Activated CD8-positive, alpha-beta T cell treated with anti-CD3 and anti-CD28 coated beads for 36 hours (primary cell): ENCODE results near the gene RBMS3. TPM values are rescaled to one million over a fixed set of nuclear protein-coding genes. Genes with fewer than 3 reads are reported as not detected.
"Not testable (repeated sequence)": the region's sequence is repeated elsewhere in the genome, so short reads cannot be mapped to it uniquely, and the experiment has no call there.

Experiments
- ATAC-seq: fragments of 200-7000 bp; cut with Tn5 transposase; one replicate; pipeline ENCODE4 v1.10.0; 2021; ENCODE audit warnings: mild to moderate bottlenecking, moderate library complexity
- CTCF ChIA-PET: fragments of 350-600 bp; sonication (Branson Sonifier 250); formaldehyde crosslinking; loops from one replicate; lab custom pipeline; 2021; ENCODE audit warnings: antibody characterized with exemption; lab: Charles Lee
- POLR2A ChIA-PET: fragments of 350-600 bp; sonication (Branson Sonifier 250); formaldehyde crosslinking; loops from one replicate; lab custom pipeline; 2021; ENCODE audit warnings: antibody characterized with exemption; lab: Charles Lee
- DNase-seq: peaks from one replicate; pipeline ENCODE4 v3.0.0-alpha.2; 2020
- H3K27ac Mint-ChIP-seq: one replicate; pipeline ENCODE4 v1.8.0; 2021; ENCODE audit warnings: mild to moderate bottlenecking, mixed read lengths
- H3K27me3 Mint-ChIP-seq: one replicate; pipeline ENCODE4 v1.8.0; 2021; ENCODE audit warnings: mixed read lengths
- H3K36me3 Mint-ChIP-seq: one replicate; pipeline ENCODE4 v1.8.0; 2021; ENCODE audit warnings: low read depth, mixed read lengths
- H3K4me1 Mint-ChIP-seq: one replicate; pipeline ENCODE4 v1.8.0; 2021; ENCODE audit warnings: low read depth, mixed read lengths
- H3K4me3 Mint-ChIP-seq: one replicate; pipeline ENCODE4 v1.8.0; 2021; ENCODE audit warnings: mild to moderate bottlenecking, moderate library complexity, mixed read lengths
- H3K9me3 Mint-ChIP-seq: one replicate; pipeline ENCODE4 v1.8.0; 2021; ENCODE audit warnings: mixed read lengths
- intact Hi-C: fragments of 100-400 bp; cut with micrococcal nuclease; formaldehyde crosslinking; loops from one replicate; pipeline ENCODE4 v1.10.0; 2022
- total RNA-seq, 2 experiments: library from RNA; stranded (reverse); gene quantifications; one replicate each; pipeline ENCODE4 v1.2.3, GENCODE V29; 2021
- TF ChIP-seq, protein P1 (sequence below): fragments of 200-600 bp; IDR thresholded peaks from one replicate; pipeline ENCODE4 v1.8.0; 2022; ENCODE audit warnings: antibody characterized with exemption, mild to moderate bottlenecking

RBMS3 gene
- total RNA-seq, 2 experiments from 2014 or later, result 2.3 to 2.8 TPM

DNA sequence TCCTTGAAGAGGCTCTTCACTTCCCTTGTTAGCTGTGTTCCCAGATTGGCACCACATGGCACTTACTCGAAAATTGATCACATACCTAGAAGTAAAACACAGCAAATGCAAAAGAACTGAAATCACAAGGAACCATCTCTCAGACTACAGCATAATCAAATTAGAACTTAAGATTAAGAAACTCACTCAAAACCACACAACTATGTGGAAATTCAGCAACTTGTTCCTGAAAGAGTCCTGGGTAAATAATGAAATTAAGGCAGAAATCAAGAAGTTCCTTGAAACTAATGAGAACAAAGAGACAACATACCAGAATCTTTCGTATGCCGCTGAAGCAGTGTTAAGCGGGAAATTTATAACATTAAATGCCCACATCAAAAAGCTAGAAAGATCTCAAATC lies 759.3 kb downstream of the RBMS3 start:
- Mint-ChIP-seq H3K9me3 (no peaks in the 10 kb centered on the region), H3K27me3 (peaks cover 28% of the 10 kb centered on the region), H3K36me3 (no peaks in the 10 kb centered on the region), H3K4me3 (no peak overlapping the region), H3K27ac (no peak overlapping the region), H3K4me1 (no peaks in the 10 kb centered on the region)
- TF ChIP-seq, protein P1, sequence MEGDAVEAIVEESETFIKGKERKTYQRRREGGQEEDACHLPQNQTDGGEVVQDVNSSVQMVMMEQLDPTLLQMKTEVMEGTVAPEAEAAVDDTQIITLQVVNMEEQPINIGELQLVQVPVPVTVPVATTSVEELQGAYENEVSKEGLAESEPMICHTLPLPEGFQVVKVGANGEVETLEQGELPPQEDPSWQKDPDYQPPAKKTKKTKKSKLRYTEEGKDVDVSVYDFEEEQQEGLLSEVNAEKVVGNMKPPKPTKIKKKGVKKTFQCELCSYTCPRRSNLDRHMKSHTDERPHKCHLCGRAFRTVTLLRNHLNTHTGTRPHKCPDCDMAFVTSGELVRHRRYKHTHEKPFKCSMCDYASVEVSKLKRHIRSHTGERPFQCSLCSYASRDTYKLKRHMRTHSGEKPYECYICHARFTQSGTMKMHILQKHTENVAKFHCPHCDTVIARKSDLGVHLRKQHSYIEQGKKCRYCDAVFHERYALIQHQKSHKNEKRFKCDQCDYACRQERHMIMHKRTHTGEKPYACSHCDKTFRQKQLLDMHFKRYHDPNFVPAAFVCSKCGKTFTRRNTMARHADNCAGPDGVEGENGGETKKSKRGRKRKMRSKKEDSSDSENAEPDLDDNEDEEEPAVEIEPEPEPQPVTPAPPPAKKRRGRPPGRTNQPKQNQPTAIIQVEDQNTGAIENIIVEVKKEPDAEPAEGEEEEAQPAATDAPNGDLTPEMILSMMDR, result no peak
- DNase-seq (no peak), ATAC-seq (no peak)
- ChIA-PET POLR2A (no interaction called here), CTCF (interaction anchor here (0.8 to 5.8 kb wide), 3 partner anchors 30 to 653 kb away, joined by 3 to 84 read pairs (median 8); no protein-coding TSS in a partner anchor)
- intact Hi-C loops, result no loop called here

DNA sequence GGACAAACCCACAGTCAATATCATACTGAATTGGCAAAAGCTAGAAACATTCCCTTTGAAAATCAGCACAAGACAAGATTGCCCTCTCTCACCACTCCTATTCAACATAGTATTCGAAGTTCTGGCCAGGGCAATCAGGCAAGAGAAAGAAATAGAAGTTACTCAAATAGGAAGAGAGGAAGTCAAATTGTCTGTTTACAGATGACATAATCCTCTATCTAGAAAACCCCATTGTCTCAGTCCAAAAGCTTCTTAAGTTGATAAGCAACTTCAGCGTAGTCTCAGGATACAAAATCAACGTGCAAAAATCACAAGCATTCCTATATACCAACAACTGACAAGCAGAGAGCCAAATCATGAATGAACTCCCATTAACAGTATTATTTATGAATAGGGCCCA lies 760.6 kb downstream of the RBMS3 start:
- H3K27me3 Mint-ChIP-seq, result peaks cover 28% of the 10 kb centered on the region
- POLR2A ChIA-PET, ATAC-seq, H3K9me3 Mint-ChIP-seq, H3K27ac Mint-ChIP-seq, intact Hi-C loops, H3K36me3 Mint-ChIP-seq, DNase-seq, H3K4me1 Mint-ChIP-seq, H3K4me3 Mint-ChIP-seq: not testable (repeated sequence)
- CTCF ChIA-PET, result interaction anchor here (1.4 to 5.8 kb wide), 11 partner anchors 9 to 717 kb away, joined by 3 to 84 read pairs (median 12); no protein-coding TSS in a partner anchor

DNA sequence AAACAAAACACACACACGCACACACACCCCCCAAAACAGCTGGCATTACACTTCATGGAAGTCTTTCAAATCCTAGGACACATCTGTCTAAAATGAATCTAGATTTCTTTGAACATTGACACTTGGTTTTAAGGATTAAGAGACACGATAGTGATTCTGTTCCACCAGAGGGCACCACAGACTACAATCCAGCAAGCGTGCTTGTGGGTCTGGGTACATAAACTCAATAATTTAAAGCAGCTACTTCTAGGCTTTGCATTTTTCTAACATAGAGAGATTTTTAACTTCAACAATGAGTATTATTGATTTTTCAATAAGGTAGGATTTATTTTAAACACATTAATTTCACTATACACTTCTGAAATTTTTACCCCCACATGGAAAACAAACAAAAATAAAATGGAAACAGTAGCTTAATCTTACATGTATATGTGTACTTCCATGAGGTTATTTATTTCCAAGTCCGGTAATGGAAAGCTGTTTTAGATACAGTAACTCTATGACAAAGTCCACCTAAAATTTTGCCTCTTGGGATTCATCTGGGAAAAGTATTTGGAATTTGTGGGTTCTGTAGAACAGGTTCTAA lies 761.5 kb downstream of the RBMS3 start:
- TF ChIP-seq, protein P1, result peak; percentile 66
- H3K4me3 Mint-ChIP-seq, result no peak overlapping the region
- H3K27me3 Mint-ChIP-seq, result peaks cover 28% of the 10 kb centered on the region
- no peaks in the 10 kb centered on the region for H3K4me1 Mint-ChIP-seq
- intact Hi-C loops, result loop anchor here (2.0 kb wide), 2 partner anchors 156 to 706 kb away; no protein-coding TSS in a partner anchor
- no peak overlapping the region for H3K27ac Mint-ChIP-seq
- ChIA-PET POLR2A (no interaction called here), CTCF (interaction anchor here (0.6 to 5.8 kb wide), 39 partner anchors 9 to 1165 kb away, joined by 3 to 84 read pairs (median 5); no protein-coding TSS in a partner anchor)
- no peaks in the 10 kb centered on the region for H3K36me3 Mint-ChIP-seq
- H3K9me3 Mint-ChIP-seq, result no peaks in the 10 kb centered on the region
- ATAC-seq (no peak), DNase-seq (peak; percentile 78)

DNA sequence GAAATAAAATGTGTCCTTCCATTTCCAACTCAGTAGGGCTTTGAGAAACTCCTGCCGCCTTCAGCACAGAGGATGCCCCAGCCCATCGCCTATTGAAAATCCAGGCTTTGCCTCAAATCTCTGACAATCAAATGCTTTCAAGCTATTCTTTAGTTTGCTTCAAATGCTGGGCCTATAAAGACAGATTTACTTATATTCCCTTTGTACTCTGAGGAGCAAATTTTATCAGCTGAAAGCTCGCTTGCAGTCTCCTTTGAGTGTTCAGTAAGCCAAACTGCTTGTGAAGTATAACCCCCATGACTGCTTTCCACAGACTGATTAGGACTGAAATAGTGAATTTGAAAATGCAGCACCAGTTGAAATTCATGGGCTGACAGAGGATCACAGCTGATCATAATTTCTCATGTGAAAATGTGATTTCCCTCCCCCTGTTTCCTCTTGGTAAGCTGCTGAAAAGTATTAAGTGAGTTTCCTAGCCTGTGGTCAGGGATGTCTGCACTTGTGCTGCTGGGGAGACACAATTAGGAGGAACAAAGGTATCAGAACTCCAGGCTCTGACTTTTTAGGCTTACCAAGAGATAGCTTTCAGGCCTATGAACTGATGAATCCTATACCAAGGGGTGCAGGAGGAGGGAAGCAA lies 762.2 kb downstream of the RBMS3 start:
- POLR2A ChIA-PET, result no interaction called here
- intact Hi-C loops, result loop anchor here (2.0 kb wide), 2 partner anchors 156 to 706 kb away; no protein-coding TSS in a partner anchor

DNA sequence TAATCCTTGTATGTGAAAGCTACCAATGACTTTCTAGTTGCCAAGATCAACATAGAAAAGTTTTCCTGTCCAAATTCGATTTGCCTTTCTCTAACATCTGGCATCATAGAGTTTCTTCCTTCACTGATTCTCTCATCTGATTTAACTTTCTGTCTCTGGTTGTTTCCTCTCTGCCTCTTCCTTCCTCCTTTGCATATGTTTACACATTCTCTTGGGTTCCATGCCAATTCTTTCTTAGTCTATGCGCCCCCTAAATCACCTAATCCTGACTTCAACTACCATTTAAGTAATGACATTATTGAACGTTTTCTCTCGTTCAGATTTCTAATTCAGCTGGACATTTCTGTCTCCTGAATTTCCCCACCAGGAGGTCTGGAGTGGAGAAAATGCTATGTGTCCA lies 763.6 kb downstream of the RBMS3 start:
- Mint-ChIP-seq H3K27ac (no peak overlapping the region), H3K36me3 (no peaks in the 10 kb centered on the region), H3K9me3 (no peaks in the 10 kb centered on the region), H3K4me3 (no peak overlapping the region), H3K4me1 (no peaks in the 10 kb centered on the region), H3K27me3 (peaks cover 23% of the 10 kb centered on the region)
- ATAC-seq (no peak), DNase-seq (no peak)
- ChIA-PET CTCF (interaction anchor here (1.3 to 5.8 kb wide), 2 partner anchors 153 to 707 kb away, joined by 3 to 84 read pairs; no protein-coding TSS in a partner anchor), POLR2A (no interaction called here)
- intact Hi-C loops, result no loop called here
- TF ChIP-seq, protein P1, result no peak

More for the DNA sequence above, 762.2 kb downstream of the RBMS3 start:
- H3K4me1 Mint-ChIP-seq, result no peaks in the 10 kb centered on the region
- TF ChIP-seq, protein P1, result no peak
- H3K27me3 Mint-ChIP-seq, result peaks cover 28% of the 10 kb centered on the region
- H3K27ac Mint-ChIP-seq, result no peak overlapping the region
- CTCF ChIA-PET, result interaction anchor here (0.6 to 5.8 kb wide), 41 partner anchors 10 to 1164 kb away, joined by 3 to 84 read pairs (median 5); no protein-coding TSS in a partner anchor
- ATAC-seq (no peak), DNase-seq (no peak)
- no peaks in the 10 kb centered on the region for H3K36me3 Mint-ChIP-seq
- no peaks in the 10 kb centered on the region for H3K9me3 Mint-ChIP-seq
- no peak overlapping the region for H3K4me3 Mint-ChIP-seq
